ENCODE measurements around the gene ANLN.
A peak's percentile ranks its signal among the peaks of the same experiment; 100 is the strongest.

Gene ANLN

GRCh38 chr7:36366005-36366717 is 23.5 kb upstream of the ANLN start:
- no peak for TF ChIP-seq CTCF (IDR thresholded peaks at IDR 0.05; ENCODE audit: control insufficient read depth, extremely low read depth, insufficient read depth)
- DNase-seq (ENCODE audit: low read depth): no peak

GRCh38 chr7:36366718-36367560 is 22.7 kb upstream of the ANLN start:
- peak overlapping the region; percentile 57 for H3K4me3 ChIP-seq (ENCODE audit: low read depth, low read length)
- peak; percentile 58 for DNase-seq (ENCODE audit: low read depth)
- TF ChIP-seq CTCF (IDR thresholded peaks at IDR 0.05; ENCODE audit: control insufficient read depth, extremely low read depth, insufficient read depth): peak; percentile 94

More at GRCh38 chr7:36366005-36366717, 23.5 kb upstream of the ANLN start:
- peak overlapping the region; percentile 57 for H3K4me3 ChIP-seq (ENCODE audit: low read depth, low read length)

GRCh38 chr7:36367561-36368077 is 22.0 kb upstream of the ANLN start:
- DNase-seq (ENCODE audit: low read depth): no peak
- H3K4me3 ChIP-seq (ENCODE audit: low read depth, low read length): peak overlapping the region; percentile 57
- TF ChIP-seq CTCF (IDR thresholded peaks at IDR 0.05; ENCODE audit: control insufficient read depth, extremely low read depth, insufficient read depth): no peak

GRCh38 chr7:36368496-36368895 is 21.2 kb upstream of the ANLN start:
- H3K4me3 ChIP-seq (ENCODE audit: low read depth, low read length): no peak overlapping the region
- DNase-seq (ENCODE audit: low read depth): no peak
- TF ChIP-seq CTCF (IDR thresholded peaks at IDR 0.05; ENCODE audit: control insufficient read depth, extremely low read depth, insufficient read depth): no peak

GRCh38 chr7:36369171-36369570 is 20.5 kb upstream of the ANLN start:
- DNase-seq (ENCODE audit: low read depth): no peak

GRCh38 chr7:36370046-36370445 is 19.6 kb upstream of the ANLN start:
- no peak overlapping the region for H3K4me3 ChIP-seq (ENCODE audit: low read depth, low read length)
- no peak for DNase-seq (ENCODE audit: low read depth)
- TF ChIP-seq CTCF (IDR thresholded peaks at IDR 0.05; ENCODE audit: control insufficient read depth, extremely low read depth, insufficient read depth): no peak

More at GRCh38 chr7:36369171-36369570, 20.5 kb upstream of the ANLN start:
- H3K4me3 ChIP-seq (ENCODE audit: low read depth, low read length): no peak overlapping the region
- TF ChIP-seq CTCF (IDR thresholded peaks at IDR 0.05; ENCODE audit: control insufficient read depth, extremely low read depth, insufficient read depth): no peak

Data from LNCaP clone FGC (cell line).